ENCODE measurements around the gene SLCO2A1.

DNA sequence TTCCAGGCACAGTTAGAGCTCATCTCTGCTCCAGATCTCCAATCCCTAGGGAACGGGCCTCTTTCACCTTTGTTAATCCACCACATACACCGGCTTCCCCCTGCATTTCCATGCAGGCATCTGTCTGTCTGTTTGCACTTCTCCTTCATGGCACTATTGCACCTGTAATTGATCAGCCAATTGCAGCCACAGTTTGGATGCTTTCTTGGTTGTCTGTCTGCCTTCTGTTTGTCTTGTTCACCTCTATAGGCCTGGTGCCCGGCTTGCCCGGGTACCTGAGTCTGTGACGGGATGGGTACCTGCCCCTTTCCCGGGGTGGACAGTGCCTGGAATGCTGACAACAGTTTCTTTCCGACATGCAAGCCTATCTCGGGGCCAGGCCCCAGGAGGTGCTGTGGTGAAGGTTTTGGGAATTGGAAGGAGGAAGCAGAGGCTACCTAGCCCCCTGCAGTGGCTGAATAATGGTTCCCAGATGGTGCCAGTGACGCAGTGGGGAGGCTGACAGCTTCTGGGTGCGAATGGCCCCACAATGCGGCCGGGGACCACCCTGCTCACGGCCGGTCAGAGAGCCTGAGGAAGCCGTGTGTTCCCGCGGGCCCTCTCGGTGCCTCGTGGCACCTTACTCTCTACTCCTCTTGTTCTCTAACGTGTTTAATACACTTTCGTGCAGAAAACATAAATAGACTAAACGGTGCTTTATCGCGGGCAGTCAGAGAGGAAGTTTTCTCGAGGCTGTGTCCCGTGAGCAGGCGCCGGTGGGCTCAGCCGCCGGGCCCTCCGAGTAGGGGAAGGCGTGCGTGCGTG, 102.8 kb downstream of the SLCO2A1 start:
- TF ChIP-seq, protein P1, sequence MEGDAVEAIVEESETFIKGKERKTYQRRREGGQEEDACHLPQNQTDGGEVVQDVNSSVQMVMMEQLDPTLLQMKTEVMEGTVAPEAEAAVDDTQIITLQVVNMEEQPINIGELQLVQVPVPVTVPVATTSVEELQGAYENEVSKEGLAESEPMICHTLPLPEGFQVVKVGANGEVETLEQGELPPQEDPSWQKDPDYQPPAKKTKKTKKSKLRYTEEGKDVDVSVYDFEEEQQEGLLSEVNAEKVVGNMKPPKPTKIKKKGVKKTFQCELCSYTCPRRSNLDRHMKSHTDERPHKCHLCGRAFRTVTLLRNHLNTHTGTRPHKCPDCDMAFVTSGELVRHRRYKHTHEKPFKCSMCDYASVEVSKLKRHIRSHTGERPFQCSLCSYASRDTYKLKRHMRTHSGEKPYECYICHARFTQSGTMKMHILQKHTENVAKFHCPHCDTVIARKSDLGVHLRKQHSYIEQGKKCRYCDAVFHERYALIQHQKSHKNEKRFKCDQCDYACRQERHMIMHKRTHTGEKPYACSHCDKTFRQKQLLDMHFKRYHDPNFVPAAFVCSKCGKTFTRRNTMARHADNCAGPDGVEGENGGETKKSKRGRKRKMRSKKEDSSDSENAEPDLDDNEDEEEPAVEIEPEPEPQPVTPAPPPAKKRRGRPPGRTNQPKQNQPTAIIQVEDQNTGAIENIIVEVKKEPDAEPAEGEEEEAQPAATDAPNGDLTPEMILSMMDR (IDR thresholded peaks at IDR 0.05), result no peak
- TF ChIP-seq POLR2A (IDR thresholded peaks at IDR 0.05), result no peak

Measured in Peyer's patch (tissue), 4 donors.